Measurements from ENCODE around the gene DCAF7. TPM values are rescaled to one million over a fixed set of nuclear protein-coding genes. Genes with fewer than 3 reads are reported as not detected.

DCAF7 gene
- total and polyA plus RNA-seq, 11 donors: 9.9 to 61.8 (median 41.2) TPM

DNA sequence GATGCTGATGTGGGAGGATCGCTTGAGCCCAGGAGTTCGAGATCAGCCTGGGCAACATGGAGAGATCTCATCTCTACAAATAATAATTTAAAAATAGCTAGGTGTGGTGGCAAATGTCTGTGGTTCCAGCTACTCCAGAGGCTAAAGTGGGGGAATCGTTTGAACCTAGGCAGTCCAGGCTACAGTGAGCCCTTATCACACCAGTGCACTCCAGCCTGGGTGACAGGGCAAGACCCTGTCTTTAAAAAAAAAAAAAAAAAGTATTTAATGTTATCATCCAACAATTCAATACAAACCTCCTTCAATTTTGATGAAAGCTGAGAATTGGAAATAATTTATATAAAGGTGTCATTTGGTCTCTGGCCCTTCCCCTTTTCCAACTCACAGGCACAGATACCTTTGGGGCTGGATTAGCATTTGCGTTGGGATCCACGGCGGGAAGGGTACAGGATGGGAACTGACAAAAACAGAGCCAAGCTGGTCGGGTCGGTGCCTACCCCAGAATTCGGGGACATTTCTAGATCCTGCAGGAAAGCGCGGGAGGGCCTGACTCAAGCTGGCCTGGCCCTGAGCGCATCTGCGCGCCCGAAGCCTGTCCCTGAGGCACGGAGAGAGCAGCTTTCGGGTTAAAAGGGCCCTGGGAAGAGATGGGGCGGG is 860 bp upstream of the DCAF7 start:
- intact Hi-C loops (cut with DNase I): loop anchor here in 1 of 10 donors (10.0 kb wide), 1 partner anchor 105 kb away; the partner anchor contains the start of gene CYB561

DNA sequence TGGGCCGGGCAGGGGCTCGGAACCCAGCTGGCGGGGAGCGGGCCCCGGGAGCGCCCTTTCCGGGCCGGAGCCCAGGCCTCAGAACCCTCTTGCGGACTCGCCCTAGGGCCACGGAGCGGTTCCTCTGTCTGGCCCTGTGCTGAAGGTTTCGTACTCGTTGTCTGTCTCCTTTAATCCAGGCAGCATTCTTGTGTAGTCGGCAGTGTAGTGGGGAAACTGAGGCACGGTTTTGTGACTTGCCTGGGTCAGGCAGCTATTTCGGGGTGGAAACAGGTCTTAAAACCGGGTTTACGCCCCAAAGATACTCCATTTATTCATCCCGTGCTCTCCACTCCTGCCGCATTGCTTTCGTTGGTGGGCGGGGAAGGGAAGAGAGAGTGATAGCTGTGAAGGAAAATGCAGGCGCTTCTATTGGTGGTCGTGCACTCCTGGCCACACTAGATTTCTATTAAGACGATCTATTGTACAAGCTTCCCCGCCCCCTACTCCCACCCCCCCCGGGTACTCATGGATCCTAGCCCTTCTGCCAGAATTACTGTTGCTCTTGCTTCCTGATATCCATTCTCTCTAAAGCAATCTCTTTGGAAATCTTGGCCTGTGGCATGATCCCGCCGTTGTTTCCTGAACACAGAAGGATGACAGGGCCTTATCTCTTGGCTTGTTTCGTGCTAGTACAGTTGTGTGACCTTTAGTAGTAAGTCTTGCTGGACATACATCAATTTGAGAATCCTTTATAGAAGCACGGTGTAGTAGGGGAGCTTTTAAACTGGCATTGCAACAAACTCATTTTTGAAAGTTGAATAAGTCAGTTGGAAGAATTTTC is 751 bp downstream of the DCAF7 start:
- DNase-seq (no peak), ATAC-seq (peak; percentile 0 to 17 (median 4))
- TF ChIP-seq, protein P1, sequence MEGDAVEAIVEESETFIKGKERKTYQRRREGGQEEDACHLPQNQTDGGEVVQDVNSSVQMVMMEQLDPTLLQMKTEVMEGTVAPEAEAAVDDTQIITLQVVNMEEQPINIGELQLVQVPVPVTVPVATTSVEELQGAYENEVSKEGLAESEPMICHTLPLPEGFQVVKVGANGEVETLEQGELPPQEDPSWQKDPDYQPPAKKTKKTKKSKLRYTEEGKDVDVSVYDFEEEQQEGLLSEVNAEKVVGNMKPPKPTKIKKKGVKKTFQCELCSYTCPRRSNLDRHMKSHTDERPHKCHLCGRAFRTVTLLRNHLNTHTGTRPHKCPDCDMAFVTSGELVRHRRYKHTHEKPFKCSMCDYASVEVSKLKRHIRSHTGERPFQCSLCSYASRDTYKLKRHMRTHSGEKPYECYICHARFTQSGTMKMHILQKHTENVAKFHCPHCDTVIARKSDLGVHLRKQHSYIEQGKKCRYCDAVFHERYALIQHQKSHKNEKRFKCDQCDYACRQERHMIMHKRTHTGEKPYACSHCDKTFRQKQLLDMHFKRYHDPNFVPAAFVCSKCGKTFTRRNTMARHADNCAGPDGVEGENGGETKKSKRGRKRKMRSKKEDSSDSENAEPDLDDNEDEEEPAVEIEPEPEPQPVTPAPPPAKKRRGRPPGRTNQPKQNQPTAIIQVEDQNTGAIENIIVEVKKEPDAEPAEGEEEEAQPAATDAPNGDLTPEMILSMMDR (IDR thresholded peaks at IDR 0.05): no peak
- no peak for TF ChIP-seq POLR2A (IDR thresholded peaks at IDR 0.05)
- H3K9me3 ChIP-seq: no peaks in the 10 kb centered on the region
- peak overlapping the region; percentile 54 to 96 (median 88) for H3K27ac ChIP-seq
- H3K4me3 ChIP-seq: peak overlapping the region; percentile 66 to 99 (median 76)
- WGBS, 4 donors: 0 to 2% (median 1%) methylated on average over 16 to 32 of the region's 32 CpGs
- peaks cover 2 to 62% (median 46%) of the 10 kb centered on the region in 12 donors for H3K4me1 ChIP-seq
- H3K36me3 ChIP-seq: peaks cover 0 to 3% (median 0%) of the 10 kb centered on the region in 9 donors
- H3K27me3 ChIP-seq: no peaks in the 10 kb centered on the region
- intact Hi-C loops (cut with DNase I): loop anchor here in 5 of 10 donors (2.0 to 5.0 kb wide), 7 partner anchors 46 to 221 kb away; partner anchors contain the start of genes TACO1 (in 2 of the 5), CCDC47 (in 1 of the 5), CYB561 (in 1 of the 5) and DDX42 (in 1 of the 5)

More for the DNA sequence above, 860 bp upstream of the DCAF7 start:
- Histone ChIP-seq H3K36me3 (peaks cover 0 to 3% (median 0%) of the 10 kb centered on the region in 9 donors), H3K27me3 (no peaks in the 10 kb centered on the region), H3K4me1 (peaks cover 0 to 46% (median 34%) of the 10 kb centered on the region in 12 donors), H3K27ac (peak overlapping the region; percentile 79 to 97 (median 88)), H3K4me3 (peak overlapping the region; percentile 16 to 99 (median 69)), H3K9me3 (no peaks in the 10 kb centered on the region)
- no peak for DNase-seq
- WGBS, 4 donors: 14 to 19% (median 17%) methylated on average over 17 to 18 of the region's 18 CpGs
- no peak for ATAC-seq
- TF ChIP-seq POLR2A (IDR thresholded peaks at IDR 0.05): no peak
- TF ChIP-seq, protein P1 (IDR thresholded peaks at IDR 0.05): no peak

DNA sequence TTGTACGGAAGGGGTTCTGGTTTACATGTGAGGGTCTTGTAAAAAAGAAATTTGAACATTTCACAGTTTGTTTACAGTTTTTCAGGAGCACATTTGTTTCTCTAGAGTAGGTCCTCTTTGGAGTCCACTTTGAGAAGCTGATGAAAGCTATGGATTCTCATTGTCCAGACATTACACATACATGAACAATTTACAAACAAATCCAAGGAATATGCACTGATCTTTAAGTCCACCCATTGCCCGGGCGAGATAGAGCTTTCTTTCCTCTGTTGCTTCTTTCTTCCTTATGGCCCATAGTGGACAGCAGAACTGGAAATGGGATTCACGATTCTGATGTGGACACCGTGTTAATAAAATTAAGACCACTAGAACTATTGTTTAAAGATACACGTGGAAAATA is 1.9 kb downstream of the DCAF7 start:
- ATAC-seq (no peak), DNase-seq (no peak)
- peak overlapping the region in 9 of 12 donors; percentile 67 to 99 (median 78) for H3K4me3 ChIP-seq
- intact Hi-C loops (cut with DNase I): loop anchor here in 5 of 10 donors (5.0 kb wide), 5 partner anchors 45 to 220 kb away; partner anchors contain the start of genes CCDC47 (in 1 of the 5), CYB561 (in 1 of the 5), DDX42 (in 1 of the 5) and TACO1 (in 1 of the 5)
- no peak for TF ChIP-seq POLR2A (IDR thresholded peaks at IDR 0.05)
- TF ChIP-seq, protein P1 (IDR thresholded peaks at IDR 0.05): no peak
- H3K9me3 ChIP-seq: peaks cover 0 to under 1% (median 0%) of the 10 kb centered on the region in 12 donors
- H3K27me3 ChIP-seq: no peaks in the 10 kb centered on the region
- 47 to 55% (median 50%) methylated on average over 6 of the region's 6 CpGs for WGBS, 4 donors
- peaks cover 0 to 6% (median 0%) of the 10 kb centered on the region in 9 donors for H3K36me3 ChIP-seq
- H3K27ac ChIP-seq: no peak overlapping the region
- H3K4me1 ChIP-seq: peaks cover 2 to 63% (median 46%) of the 10 kb centered on the region in 12 donors

Data from heart left ventricle (tissue), 16 donors.